Mesothelial cell of epicardium (in vitro differentiated cells): Measurements from ENCODE around the gene PLPPR3. TPM values are rescaled to one million over a fixed set of nuclear protein-coding genes. Genes with fewer than 3 reads are reported as not detected.

ENCODE experiments used
- DNase-seq, 2 experiments: peaks; one replicate each; pipeline ENCODE4 v3.0.0; 2021; ENCODE audit warnings: low spot score in 2 of 2; ENCODE audit not compliant: unreplicated experiment in 2 of 2
- H3K27ac Mint-ChIP-seq: 2 replicates; pipeline ENCODE4 v1.8.0; 2021; ENCODE audit warnings: mixed read lengths
- H3K27me3 Mint-ChIP-seq: 2 replicates; pipeline ENCODE4 v1.8.0; 2021; ENCODE audit warnings: low read depth, mixed read lengths
- H3K36me3 Mint-ChIP-seq: 2 replicates; pipeline ENCODE4 v1.8.0; 2021; ENCODE audit warnings: mixed read lengths
- H3K4me1 Mint-ChIP-seq: 2 replicates; pipeline ENCODE4 v1.8.0; 2021; ENCODE audit warnings: mixed read lengths
- H3K4me3 Mint-ChIP-seq: 2 replicates; pipeline ENCODE4 v1.8.0; 2021; ENCODE audit warnings: mild to moderate bottlenecking, moderate library complexity, mixed read lengths
- H3K9me3 Mint-ChIP-seq: 2 replicates; pipeline ENCODE4 v1.8.0; 2021; ENCODE audit warnings: mixed read lengths
- CTCF ChIP-seq: fragments of 200-600 bp; sonication (generic); IDR thresholded peaks from one replicate; pipeline ENCODE4 v1.5.0; 2021; ENCODE audit warnings: antibody characterized with exemption; ENCODE audit not compliant: unreplicated experiment
- total RNA-seq: library from RNA; stranded (reverse); gene quantifications from 3 replicates; pipeline ENCODE4 v1.2.1, GENCODE V29; 2021

Gene PLPPR3
- total RNA-seq, 1 donor from 2014 or later, result 152 TPM

- Mint-ChIP-seq H3K4me3 (peak within 1 kb of the TSS; percentile 85), H3K27me3 (no peaks in the 10 kb centered on the region), H3K36me3 (no peaks in the 10 kb centered on the region), H3K9me3 (no peaks in the 10 kb centered on the region), H3K27ac (peak within 1 kb of the TSS; percentile 98), H3K4me1 (peaks cover 33% of the 10 kb centered on the region)
- peak; percentile 16 for TF ChIP-seq CTCF
- DNase-seq, result peak; percentile 99
These were observed 24.8 kb downstream of the PLPPR3 start, which contains the start of gene PTBP1 for GRCh38 chr19:796692-797527. PTBP1 (plus strand) TSS chr19:797452; CDS start chr19:797498, 46 bp downstream.

GRCh38 chr19:795691-796581, 25.8 kb downstream of the PLPPR3 start:
- H3K9me3 Mint-ChIP-seq, result no peaks in the 10 kb centered on the region
- no peaks in the 10 kb centered on the region for H3K27me3 Mint-ChIP-seq
- no peak for TF ChIP-seq CTCF
- no peak overlapping the region for H3K27ac Mint-ChIP-seq
- peak overlapping the region; percentile 13 for H3K4me3 Mint-ChIP-seq
- DNase-seq, result no peak
- H3K36me3 Mint-ChIP-seq, result no peaks in the 10 kb centered on the region
- peaks cover 31% of the 10 kb centered on the region for H3K4me1 Mint-ChIP-seq

- H3K27me3 Mint-ChIP-seq, result no peaks in the 10 kb centered on the region
- H3K4me1 Mint-ChIP-seq, result peaks cover 25% of the 10 kb centered on the region
- TF ChIP-seq CTCF, result no peak
- no peaks in the 10 kb centered on the region for H3K9me3 Mint-ChIP-seq
- DNase-seq, result no peak
- H3K36me3 Mint-ChIP-seq, result no peaks in the 10 kb centered on the region
- no peak overlapping the region for H3K27ac Mint-ChIP-seq
- H3K4me3 Mint-ChIP-seq, result peak overlapping the region; percentile 13
These were observed 26.6 kb downstream of the PLPPR3 start for GRCh38 chr19:795073-795611.

- Mint-ChIP-seq H3K4me3 (no peak overlapping the region), H3K27me3 (no peaks in the 10 kb centered on the region), H3K4me1 (peaks cover 25% of the 10 kb centered on the region), H3K9me3 (no peaks in the 10 kb centered on the region), H3K27ac (no peak overlapping the region), H3K36me3 (no peaks in the 10 kb centered on the region)
- TF ChIP-seq CTCF, result no peak
- no peak for DNase-seq
These were observed 27.9 kb downstream of the PLPPR3 start for GRCh38 chr19:793806-794205.

GRCh38 chr19:792306-792885, 29.4 kb downstream of the PLPPR3 start:
- no peak for TF ChIP-seq CTCF
- H3K27me3 Mint-ChIP-seq, result no peaks in the 10 kb centered on the region
- no peak overlapping the region for H3K4me3 Mint-ChIP-seq
- H3K4me1 Mint-ChIP-seq, result peaks cover 26% of the 10 kb centered on the region
- H3K36me3 Mint-ChIP-seq, result no peaks in the 10 kb centered on the region
- no peaks in the 10 kb centered on the region for H3K9me3 Mint-ChIP-seq
- DNase-seq, result no peak
- peak overlapping the region; percentile 86 for H3K27ac Mint-ChIP-seq
